Subcutaneous adipose tissue (tissue), 4 donors: ENCODE results near the gene AP1G1. TPM values are rescaled to one million over a fixed set of nuclear protein-coding genes. Genes with fewer than 3 reads are reported as not detected.

Experiments
- CTCF ChIP-seq: fragments of 450-650 bp; IDR thresholded peaks from one replicate; pipeline ENCODE4 v1.5.1; 2016; ENCODE audit warnings: low read depth, mild to moderate bottlenecking, control low read depth, antibody characterized with exemption, moderate library complexity
- total RNA-seq, 4 donors: library from RNA; depleted of rRNA; stranded (reverse); fragments of >200 nt; gene quantifications; one replicate each; pipeline ENCODE4 v1.1.0, GENCODE V29; 2016

The AP1G1 gene
- total RNA-seq, 4 donors from 2014 or later, result 69.0 to 114 (median 81.2) TPM

DNA sequence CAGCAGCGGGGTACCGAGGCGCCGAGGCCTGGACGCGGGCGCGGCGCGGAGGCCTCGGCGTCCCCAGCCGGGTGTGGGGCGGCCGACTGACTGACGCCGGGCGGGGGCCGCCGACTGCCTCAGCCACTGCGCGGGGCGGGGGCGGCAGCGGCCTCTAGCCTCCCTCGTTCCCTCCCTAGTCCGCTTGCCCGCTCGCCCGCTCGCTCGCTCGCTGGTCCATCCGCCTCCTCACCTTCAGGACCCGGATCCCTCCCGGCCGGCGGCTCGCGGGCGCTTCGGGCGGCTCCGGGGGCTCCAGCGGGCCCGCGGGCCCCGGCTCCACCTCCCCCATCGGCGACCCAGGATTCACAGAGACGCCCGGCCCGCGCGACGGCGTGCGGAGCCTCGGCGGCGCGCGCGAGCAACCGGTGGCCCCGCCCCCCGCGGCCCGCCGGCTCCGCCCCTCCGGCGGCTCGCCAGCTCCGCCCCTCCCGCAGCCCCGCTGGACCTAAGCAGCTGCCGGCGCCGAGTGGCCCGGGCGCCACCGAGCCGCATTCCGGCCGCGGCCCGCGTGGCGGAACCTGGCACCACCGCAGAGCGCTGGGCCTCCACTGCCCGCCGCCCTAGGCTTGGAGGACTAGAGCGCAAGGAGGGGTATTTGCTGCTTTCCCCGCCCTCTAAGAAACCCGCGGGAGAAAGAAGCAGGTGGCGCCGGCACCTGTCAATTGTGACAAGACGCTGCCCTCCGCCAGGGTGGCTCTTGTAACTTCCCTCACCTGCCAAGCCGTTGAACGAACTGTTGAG is 84.9 kb downstream of the AP1G1 start:
- TF ChIP-seq CTCF, result no peak

DNA sequence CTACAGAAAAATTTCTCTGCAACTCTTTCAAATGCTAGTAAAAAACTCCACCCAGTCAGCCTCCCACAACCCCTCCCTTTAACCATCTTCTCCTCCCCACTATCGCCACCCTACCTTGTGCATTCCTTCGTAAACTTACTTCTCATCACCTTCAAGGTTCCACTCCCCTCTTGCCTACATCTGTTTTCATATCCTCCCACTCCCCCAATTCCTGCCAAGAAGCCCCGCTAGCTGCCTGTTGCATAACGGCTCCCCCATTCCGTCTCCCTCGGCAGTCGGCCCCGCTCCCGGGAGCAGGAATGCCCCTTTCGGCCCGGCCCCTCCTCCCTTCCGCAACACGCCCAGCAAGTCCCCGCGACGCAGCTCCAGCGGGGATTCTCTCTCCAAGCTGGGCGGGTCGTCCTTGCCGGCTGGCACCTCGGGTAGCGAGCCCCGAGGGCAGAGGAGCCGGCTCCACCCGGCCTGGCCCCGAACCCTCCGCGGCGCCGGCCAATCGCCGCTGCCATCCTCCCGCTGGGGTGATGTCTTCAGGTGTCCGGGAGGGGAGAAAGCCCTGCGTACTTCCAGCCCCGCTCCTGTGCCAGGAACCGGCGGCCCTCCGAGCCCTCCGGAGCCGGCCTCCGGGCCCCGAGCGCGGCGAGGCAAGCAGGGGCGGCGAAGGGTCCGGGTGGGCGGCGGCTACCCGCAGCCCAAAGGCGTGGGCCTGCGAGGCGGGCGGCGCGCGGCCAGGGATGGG is 85.7 kb downstream of the AP1G1 start:
- no peak for TF ChIP-seq CTCF

DNA sequence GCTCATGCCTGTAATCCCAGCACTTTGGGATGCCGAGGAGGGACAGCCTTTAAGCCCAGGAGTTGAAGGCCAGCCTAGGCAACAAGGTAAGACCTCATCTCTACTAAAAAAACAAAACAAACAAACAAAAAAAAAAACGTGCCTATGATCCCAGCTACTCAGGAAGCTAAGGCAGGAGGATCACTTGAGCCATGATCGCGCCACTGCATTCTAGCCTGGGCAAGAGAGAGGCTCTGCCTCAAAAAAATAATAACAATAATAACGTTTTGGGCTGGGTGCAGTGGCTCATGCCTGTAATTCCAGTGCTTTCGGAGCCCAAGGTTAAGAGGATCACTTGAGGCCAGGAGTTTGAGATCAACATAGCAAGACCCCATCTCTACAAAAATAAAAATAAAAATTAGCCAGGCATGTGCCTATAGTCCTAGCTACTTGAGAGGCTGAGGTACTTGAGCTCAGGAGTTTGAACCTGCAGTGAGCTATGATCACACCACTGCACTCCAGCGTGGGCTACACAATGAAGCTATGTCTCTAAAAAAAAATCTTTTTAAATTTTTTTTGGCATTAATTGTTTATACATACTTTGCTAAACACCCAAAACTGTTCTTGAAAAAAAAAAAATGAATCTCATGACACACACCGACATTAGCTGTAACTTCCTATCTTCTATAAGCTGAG is 87.4 kb downstream of the AP1G1 start:
- TF ChIP-seq CTCF, result no peak

- TF ChIP-seq CTCF, result no peak
Measured at GRCh38 chr16:71712501-71712900, 96.1 kb downstream of the AP1G1 start.

DNA sequence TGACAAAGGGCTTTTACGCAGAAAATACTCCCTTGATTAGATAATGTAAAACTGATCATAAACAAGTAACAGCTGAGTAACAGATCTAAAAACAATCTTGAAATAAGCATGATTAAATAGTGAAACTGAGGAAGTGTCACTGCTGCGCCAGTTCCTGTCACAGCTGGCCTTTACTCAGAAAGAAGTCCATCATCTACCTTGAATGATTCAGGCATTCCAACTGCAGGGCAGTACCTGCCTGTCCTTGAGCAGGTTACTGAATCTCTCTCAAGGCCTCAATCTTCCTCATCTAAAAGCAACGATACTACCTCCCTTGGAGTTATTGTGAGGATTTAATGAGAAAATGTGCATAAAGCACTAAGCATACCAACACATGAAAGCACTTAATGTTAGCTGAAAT is 96.8 kb downstream of the AP1G1 start:
- no peak for TF ChIP-seq CTCF

DNA sequence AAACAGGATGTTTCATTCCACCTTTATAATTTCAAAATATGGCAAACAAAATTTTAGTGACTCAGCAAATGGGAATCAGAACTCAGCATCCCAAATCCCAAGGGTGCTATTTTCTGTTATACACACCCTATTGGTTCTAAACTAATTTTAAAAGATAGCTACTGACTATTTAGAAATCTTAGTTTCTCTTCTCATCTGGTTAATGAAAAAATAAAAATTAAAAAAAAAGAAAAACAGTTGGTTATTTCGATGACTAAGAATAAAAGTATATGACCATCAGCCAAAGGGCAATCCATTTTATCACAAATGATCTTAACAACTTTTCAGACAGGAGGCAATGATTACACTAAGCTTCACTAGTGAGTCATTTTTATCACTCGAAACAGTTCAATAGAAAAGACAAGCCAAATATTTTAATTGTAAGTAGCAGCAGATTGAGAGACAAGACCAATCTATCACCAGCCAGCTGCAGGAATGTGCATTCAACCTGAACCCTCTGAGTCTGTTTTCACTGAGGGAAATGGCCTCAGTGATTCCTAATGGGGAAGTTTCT is 99.3 kb downstream of the AP1G1 start:
- TF ChIP-seq CTCF, result no peak

GRCh38 chr16:71708696-71709095 is 99.9 kb downstream of the AP1G1 start:
- TF ChIP-seq CTCF, result no peak
